Osteocyte (in vitro differentiated cells): Measurements from ENCODE around the gene SERINC2. TPM values are rescaled to one million over a fixed set of nuclear protein-coding genes. Genes with fewer than 3 reads are reported as not detected.
"Not testable (repeated sequence)": the region's sequence is repeated elsewhere in the genome, so short reads cannot be mapped to it uniquely, and the experiment has no call there.

Experiments used
- DNase-seq: peaks from one replicate; pipeline ENCODE4 v3.0.0; 2021; ENCODE audit warnings: mixed read lengths; ENCODE audit not compliant: unreplicated experiment; ENCODE audit errors: extremely low spot score
- H3K27ac Mint-ChIP-seq: one replicate; pipeline ENCODE4 v1.8.0; 2021; ENCODE audit warnings: mild to moderate bottlenecking, mixed read lengths; ENCODE audit not compliant: unreplicated experiment
- H3K27me3 Mint-ChIP-seq: one replicate; pipeline ENCODE4 v1.8.0; 2021; ENCODE audit warnings: mixed read lengths; ENCODE audit not compliant: unreplicated experiment
- H3K36me3 Mint-ChIP-seq: one replicate; pipeline ENCODE4 v1.8.0; 2021; ENCODE audit warnings: mixed read lengths; ENCODE audit not compliant: unreplicated experiment
- H3K4me1 Mint-ChIP-seq: one replicate; pipeline ENCODE4 v1.8.0; 2021; ENCODE audit warnings: mixed read lengths; ENCODE audit not compliant: unreplicated experiment
- H3K4me3 Mint-ChIP-seq: one replicate; pipeline ENCODE4 v1.8.0; 2021; ENCODE audit warnings: mild to moderate bottlenecking, moderate library complexity, mixed read lengths; ENCODE audit not compliant: unreplicated experiment
- H3K9me3 Mint-ChIP-seq: one replicate; pipeline ENCODE4 v1.8.0; 2021; ENCODE audit warnings: mixed read lengths; ENCODE audit not compliant: unreplicated experiment
- total RNA-seq: library from RNA; stranded (reverse); gene quantifications from 2 replicates; pipeline ENCODE4 v1.2.1, GENCODE V29; 2021
- TF ChIP-seq, protein P1 (sequence below): fragments of 200-600 bp; sonication (generic); IDR thresholded peaks from 2 replicates; pipeline ENCODE4 v1.5.0; 2021; ENCODE audit warnings: antibody characterized with exemption, mild to moderate bottlenecking, moderate library complexity

SERINC2 gene
- total RNA-seq, 1 donor from 2014 or later, result 4.2 TPM

DNA sequence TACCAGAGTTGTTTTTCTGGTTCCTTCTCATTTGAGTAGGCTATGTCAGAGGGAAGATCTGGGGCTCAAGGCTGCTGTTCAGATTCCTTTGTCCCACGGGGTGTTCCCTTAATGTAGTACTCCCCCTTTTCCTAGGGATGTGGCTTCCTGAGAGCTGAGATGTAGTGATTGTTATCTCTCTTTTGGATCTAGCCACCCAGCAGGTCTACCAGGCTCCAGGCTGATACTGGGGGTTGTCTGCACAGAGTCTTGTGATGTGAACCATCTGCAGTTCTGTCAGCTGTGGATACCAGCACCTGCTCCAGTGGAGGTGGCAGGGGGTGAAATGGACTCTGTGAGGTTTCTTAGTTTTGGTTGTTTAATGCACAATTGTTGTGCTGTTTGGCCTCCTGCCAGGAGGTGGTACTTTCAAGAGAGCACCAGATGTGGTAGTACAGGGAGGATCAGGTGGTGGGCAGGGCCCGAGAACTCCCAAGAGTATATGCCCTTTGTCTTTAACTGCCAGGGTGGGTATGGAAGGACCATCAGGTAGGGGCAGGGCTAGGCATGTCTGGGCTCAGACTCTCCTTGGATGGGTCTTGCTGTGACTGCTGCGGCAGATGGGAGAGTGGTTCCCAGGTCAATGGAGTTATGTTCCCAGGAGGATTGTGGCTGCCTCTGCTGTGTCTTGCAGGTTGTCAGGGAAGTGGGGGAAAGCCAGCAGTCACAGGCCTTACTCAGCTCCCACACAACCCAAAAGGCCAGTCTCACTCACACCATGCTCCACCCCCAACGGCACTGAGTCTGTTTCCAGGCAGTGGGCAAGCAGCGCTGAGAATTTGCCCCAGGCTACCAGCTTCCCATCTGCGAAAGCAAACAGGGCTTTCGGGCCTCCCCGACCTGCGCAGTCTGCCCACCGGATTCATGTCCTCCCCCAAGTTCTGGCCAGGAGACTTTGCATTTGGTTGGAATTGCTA, 64.2 kb downstream of the SERINC2 start:
- Mint-ChIP-seq H3K27ac (peak overlapping the region; percentile 27), H3K9me3 (peaks cover 10% of the 10 kb centered on the region), H3K4me3 (no peak overlapping the region), H3K36me3 (no peaks in the 10 kb centered on the region), H3K4me1 (peaks cover 16% of the 10 kb centered on the region), H3K27me3 (peaks cover 44% of the 10 kb centered on the region)
- TF ChIP-seq, protein P1, sequence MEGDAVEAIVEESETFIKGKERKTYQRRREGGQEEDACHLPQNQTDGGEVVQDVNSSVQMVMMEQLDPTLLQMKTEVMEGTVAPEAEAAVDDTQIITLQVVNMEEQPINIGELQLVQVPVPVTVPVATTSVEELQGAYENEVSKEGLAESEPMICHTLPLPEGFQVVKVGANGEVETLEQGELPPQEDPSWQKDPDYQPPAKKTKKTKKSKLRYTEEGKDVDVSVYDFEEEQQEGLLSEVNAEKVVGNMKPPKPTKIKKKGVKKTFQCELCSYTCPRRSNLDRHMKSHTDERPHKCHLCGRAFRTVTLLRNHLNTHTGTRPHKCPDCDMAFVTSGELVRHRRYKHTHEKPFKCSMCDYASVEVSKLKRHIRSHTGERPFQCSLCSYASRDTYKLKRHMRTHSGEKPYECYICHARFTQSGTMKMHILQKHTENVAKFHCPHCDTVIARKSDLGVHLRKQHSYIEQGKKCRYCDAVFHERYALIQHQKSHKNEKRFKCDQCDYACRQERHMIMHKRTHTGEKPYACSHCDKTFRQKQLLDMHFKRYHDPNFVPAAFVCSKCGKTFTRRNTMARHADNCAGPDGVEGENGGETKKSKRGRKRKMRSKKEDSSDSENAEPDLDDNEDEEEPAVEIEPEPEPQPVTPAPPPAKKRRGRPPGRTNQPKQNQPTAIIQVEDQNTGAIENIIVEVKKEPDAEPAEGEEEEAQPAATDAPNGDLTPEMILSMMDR, result no peak
- no peak for DNase-seq

DNA sequence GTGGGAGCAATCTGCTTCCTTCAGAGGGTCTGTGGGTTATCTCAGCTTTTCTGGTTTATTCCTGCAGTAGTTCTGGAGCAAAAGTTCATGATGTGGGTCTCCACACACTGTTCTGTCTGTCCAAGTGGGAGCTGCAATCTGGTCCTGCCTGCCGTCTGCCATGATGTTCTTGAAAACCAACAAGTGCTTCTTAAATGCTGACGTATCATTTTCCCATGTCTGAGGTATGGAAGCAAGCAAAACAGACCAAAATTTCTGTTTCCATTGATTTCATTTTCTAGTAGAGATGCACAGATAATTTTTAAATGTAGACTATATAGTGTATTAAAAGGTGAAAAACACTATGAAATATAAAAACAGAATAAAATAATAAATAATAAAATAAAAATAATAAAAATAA, 65.2 kb downstream of the SERINC2 start:
- Mint-ChIP-seq H3K9me3 (peaks cover 10% of the 10 kb centered on the region), H3K36me3 (no peaks in the 10 kb centered on the region), H3K4me1 (peaks cover 16% of the 10 kb centered on the region), H3K27ac (no peak overlapping the region), H3K27me3 (peaks cover 43% of the 10 kb centered on the region), H3K4me3 (no peak overlapping the region)
- TF ChIP-seq, protein P1, result no peak
- DNase-seq, result no peak

DNA sequence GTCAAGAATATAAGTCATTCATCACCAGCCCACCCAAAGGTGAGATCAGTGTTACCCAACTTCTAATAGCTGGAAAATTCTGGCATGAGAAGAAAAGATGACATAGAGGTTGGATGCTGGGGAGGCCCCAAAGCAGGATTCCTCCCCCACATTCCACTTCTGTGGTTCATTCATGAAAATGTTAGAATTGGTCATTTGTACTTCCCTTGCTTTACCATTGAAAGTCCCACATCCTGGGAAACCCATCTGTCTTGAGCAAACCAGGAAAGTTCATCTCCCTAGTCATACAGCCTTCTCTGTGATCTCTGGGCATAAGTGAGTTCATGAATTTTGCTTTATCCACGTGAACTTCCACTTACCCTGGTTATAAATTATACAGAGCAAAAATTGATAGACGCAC, 66.8 kb downstream of the SERINC2 start:
- no peak for DNase-seq
- Mint-ChIP-seq H3K4me3 (no peak overlapping the region), H3K27ac (no peak overlapping the region), H3K9me3 (peaks cover 10% of the 10 kb centered on the region), H3K4me1 (peaks cover 16% of the 10 kb centered on the region), H3K27me3 (peaks cover 37% of the 10 kb centered on the region), H3K36me3 (no peaks in the 10 kb centered on the region)
- TF ChIP-seq, protein P1, result no peak

DNA sequence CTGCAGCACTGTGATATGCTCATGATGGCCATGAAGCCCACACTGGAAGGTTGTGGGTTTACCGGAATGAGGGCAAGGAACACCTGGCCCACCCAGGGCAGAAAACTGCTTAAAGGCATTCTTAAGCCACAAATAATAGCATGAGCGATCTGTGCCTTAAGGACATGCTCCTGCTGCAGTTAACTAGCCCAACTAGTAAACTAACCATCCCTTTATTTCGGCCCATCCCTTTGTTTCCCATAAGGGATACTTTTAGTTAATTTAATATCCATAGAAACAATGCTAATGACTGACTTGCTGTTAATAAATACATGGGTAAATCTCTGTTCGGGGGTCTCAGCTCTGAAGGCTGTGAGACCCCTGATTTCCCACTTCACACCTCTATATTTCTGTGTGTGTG, 67.4 kb downstream of the SERINC2 start:
- H3K27ac Mint-ChIP-seq, H3K36me3 Mint-ChIP-seq, DNase-seq, H3K4me3 Mint-ChIP-seq: not testable (repeated sequence)
- H3K4me1 Mint-ChIP-seq, result peaks cover 16% of the 10 kb centered on the region
- peaks cover 10% of the 10 kb centered on the region for H3K9me3 Mint-ChIP-seq
- peaks cover 34% of the 10 kb centered on the region for H3K27me3 Mint-ChIP-seq

DNA sequence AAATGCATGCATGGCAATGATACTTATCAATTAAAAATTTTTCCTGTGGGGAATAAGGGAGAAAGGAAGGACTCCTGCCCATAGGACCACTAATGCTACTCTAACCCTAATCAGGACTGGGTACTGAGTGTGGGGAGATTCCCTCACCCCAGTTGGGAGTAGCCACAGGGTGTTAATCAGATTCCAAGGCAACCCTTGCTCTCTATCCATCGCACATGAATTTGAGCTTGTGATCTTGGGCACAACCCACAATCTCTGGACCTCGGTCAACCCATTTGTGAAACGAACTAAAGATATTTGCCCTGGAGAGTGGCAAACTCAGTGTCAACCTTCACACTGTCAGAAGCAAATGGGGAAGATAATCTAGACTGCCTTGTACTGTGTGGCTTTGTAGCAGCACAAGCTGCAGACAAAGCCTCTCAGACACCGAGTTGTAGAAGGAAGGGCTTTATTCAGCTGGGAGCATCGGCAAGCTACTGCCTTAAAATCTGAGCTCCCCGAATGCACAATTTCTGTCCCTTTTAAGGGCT, 69.5 kb downstream of the SERINC2 start:
- no peak for DNase-seq
- Mint-ChIP-seq H3K4me3 (no peak overlapping the region), H3K9me3 (peaks cover 10% of the 10 kb centered on the region), H3K36me3 (no peaks in the 10 kb centered on the region), H3K4me1 (peaks cover 4% of the 10 kb centered on the region), H3K27ac (no peak overlapping the region), H3K27me3 (peaks cover 15% of the 10 kb centered on the region)
- TF ChIP-seq, protein P1, result no peak
